Tibial artery (tissue), 4 donors: Measurements from ENCODE around the gene CREB3L2.
"Not testable (repeated sequence)": the region's sequence is repeated elsewhere in the genome, so short reads cannot be mapped to it uniquely, and the experiment has no call there.

ENCODE experiments used
- DNase-seq, 2 donors: peaks; one replicate each; pipeline ENCODE4 v3.0.0-alpha.2; 2019
- H3K27ac ChIP-seq, 2 donors: fragments of 200-600 bp; sonication (generic) in 1 of 2; 1 replicate in 1 of 2; 2 replicates in 1 of 2; pipeline ENCODE4 v1.5.1; 2018 to 2019; ENCODE audit warnings: mild to moderate bottlenecking in 1 of 2
- H3K27me3 ChIP-seq, 2 donors: fragments of 200-600 bp; sonication (generic) in 1 of 2; one replicate each; pipeline versions ENCODE4 v1.5.1 to v1.6.0; 2016 to 2019
- H3K36me3 ChIP-seq, 3 donors: fragments of 200-600 bp; sonication (generic) in 2 of 3; one replicate each; pipeline ENCODE4 v1.5.1; 2016 to 2019; ENCODE audit warnings: mild to moderate bottlenecking in 2 of 3
- H3K4me1 ChIP-seq, 4 donors: fragments of 200-600 bp; sonication (generic) in 2 of 4; 1 replicate in 3 of 4; 2 replicates in 1 of 4; pipeline ENCODE4 v1.5.1; 2016 to 2019
- H3K4me3 ChIP-seq, 2 donors: fragments of 200-600 bp; sonication (generic) in 1 of 2; 1 replicate in 1 of 2; 2 replicates in 1 of 2; pipeline ENCODE4 v1.5.1; 2018 to 2019; ENCODE audit warnings: mild to moderate bottlenecking in 2 of 2
- H3K9me3 ChIP-seq, 3 donors: fragments of 200-600 bp; sonication (generic) in 1 of 3; one replicate each; pipeline ENCODE4 v1.5.1; 2016 to 2019
- intact Hi-C: fragments of 100-400 bp; cut with DNase I; formaldehyde crosslinking; loops from one replicate; pipeline ENCODE4 v1.15.0; 2023; ENCODE audit warnings: low total_unique reads
- TF ChIP-seq, protein P1 (sequence below), 2 experiments: fragments of 200-600 bp in 1 of 2; fragments of 450-650 bp in 1 of 2; IDR thresholded peaks; one replicate each; pipeline ENCODE4 v1.5.1; 2017 to 2019; ENCODE audit warnings: antibody characterized with exemption in 2 of 2, mild to moderate bottlenecking in 1 of 2, moderate library complexity in 1 of 2

CREB3L2 gene

DNA sequence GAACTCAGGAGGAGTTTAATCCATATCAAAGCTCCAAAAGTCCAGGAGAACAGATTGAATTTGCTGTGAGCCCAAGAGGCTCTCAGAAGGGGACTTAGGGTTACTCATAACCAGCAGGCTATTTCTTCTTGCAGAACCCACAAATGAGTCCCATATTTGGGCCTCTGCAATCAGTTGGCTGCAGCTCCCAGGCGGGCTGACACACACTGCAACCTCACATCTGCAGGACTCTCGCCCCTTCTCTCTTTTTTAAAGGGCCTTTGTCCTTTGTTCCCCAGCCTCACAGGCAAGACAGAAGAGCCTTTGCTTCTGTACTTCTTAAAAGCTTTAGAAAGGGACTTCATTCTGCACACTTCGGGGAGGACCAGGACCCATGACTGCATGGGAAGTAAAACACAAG is 26.7 kb downstream of the CREB3L2 start:
- no peaks in the 10 kb centered on the region for H3K27me3 ChIP-seq
- intact Hi-C loops, result no loop called here
- H3K9me3 ChIP-seq, result no peaks in the 10 kb centered on the region
- TF ChIP-seq, protein P1, sequence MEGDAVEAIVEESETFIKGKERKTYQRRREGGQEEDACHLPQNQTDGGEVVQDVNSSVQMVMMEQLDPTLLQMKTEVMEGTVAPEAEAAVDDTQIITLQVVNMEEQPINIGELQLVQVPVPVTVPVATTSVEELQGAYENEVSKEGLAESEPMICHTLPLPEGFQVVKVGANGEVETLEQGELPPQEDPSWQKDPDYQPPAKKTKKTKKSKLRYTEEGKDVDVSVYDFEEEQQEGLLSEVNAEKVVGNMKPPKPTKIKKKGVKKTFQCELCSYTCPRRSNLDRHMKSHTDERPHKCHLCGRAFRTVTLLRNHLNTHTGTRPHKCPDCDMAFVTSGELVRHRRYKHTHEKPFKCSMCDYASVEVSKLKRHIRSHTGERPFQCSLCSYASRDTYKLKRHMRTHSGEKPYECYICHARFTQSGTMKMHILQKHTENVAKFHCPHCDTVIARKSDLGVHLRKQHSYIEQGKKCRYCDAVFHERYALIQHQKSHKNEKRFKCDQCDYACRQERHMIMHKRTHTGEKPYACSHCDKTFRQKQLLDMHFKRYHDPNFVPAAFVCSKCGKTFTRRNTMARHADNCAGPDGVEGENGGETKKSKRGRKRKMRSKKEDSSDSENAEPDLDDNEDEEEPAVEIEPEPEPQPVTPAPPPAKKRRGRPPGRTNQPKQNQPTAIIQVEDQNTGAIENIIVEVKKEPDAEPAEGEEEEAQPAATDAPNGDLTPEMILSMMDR (IDR thresholded peaks at IDR 0.05), result no peak
- H3K4me3 ChIP-seq, result no peak overlapping the region
- H3K27ac ChIP-seq, result peak overlapping the region; percentile 86 to 96
- DNase-seq, result peak; percentile 60 to 83
- H3K36me3 ChIP-seq, result peaks cover 0 to 3% (median 0%) of the 10 kb centered on the region in 3 donors
- peaks cover 0 to 98% (median 67%) of the 10 kb centered on the region in 4 donors for H3K4me1 ChIP-seq

DNA sequence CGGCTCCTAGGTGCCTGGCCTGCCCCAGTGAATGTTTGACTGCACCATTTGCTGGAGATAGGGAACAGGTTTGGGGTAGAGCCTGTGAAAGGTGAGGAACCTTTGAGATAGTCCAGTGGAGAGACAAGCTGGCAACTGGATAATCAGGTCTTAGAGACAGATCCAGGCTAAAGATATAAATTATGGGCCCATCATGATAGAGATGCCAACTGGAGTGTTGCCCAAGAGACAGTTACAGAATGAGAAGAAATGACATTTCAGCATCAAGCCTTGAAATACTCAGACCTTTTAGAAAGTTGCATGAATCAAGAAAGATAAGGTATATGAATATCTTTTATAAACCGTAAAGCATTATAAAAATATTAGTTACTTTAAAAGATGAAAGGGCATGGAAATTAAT is 27.1 kb downstream of the CREB3L2 start:
- Histone ChIP-seq H3K4me1 (peaks cover 0 to 98% (median 67%) of the 10 kb centered on the region in 4 donors), H3K9me3 (no peaks in the 10 kb centered on the region), H3K36me3 (peaks cover 0 to 3% (median 0%) of the 10 kb centered on the region in 3 donors), H3K27ac (peak overlapping the region; percentile 86 to 96), H3K4me3 (no peak overlapping the region), H3K27me3 (no peaks in the 10 kb centered on the region)
- no peak for DNase-seq
- intact Hi-C loops, result no loop called here
- TF ChIP-seq, protein P1 (IDR thresholded peaks at IDR 0.05), result no peak

DNA sequence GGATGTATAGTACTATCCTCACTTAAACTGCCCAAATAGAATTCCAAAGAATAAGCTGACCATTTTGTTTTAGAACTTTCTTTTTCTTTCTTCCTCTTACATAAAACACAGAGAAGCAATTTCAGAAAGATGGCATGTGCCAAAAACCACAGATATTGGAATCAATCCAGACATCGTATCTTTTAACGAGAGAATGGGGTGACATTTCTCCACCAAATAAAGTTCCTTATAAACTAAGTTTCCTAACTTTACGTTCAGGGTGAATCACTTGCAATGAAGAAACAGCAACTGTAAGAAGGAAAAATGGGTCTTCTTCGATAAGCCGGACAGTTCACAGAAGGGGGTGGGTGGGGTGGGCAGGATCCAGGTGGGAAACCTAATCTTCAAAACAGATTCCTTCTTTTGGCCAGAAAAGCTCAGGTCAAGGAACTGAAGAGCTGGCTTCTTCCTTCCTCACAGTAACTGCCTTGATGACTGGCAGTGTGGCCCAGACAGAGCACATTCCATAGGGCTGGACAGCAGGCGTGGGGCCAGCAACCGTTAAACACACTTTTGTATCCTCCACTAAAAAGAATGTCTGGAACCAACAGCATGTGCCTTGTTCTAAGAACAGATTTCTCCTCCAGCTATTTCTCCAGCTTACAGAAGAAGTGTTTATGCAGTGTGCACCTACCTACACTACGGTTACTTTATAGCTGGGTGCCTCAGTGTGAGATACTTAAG is 31.5 kb downstream of the CREB3L2 start:
- TF ChIP-seq, protein P1 (IDR thresholded peaks at IDR 0.05), result no peak
- Histone ChIP-seq H3K27me3 (no peaks in the 10 kb centered on the region), H3K4me3 (peak overlapping the region in 1 of 2 donors; percentile 4), H3K4me1 (peaks cover 0 to 96% (median 67%) of the 10 kb centered on the region in 4 donors), H3K36me3 (no peaks in the 10 kb centered on the region), H3K27ac (peak overlapping the region; percentile 79 to 96), H3K9me3 (no peaks in the 10 kb centered on the region)
- DNase-seq, result peak in 1 of 2 donors; percentile 83
- intact Hi-C loops, result no loop called here

DNA sequence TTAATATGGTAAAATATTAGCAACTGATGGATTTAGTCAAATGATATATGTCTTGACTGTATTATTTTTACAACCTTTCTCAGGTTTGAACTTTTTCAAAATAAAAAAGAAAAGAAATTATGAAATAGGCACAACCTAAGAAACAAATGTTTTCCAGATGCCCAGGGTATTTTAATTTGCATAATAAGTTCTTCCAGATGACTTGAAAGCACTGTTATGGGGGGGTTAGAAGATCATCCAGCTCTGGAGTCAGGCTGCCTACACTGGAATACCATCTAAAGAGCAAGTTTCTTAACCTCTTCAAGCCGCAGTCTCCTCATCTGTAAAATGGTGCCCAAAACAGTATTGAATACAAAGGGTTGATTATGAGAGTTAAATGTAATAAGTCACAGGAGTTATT is 32.1 kb downstream of the CREB3L2 start:
- no peaks in the 10 kb centered on the region for H3K9me3 ChIP-seq
- peak overlapping the region in 1 of 2 donors; percentile 4 for H3K4me3 ChIP-seq
- TF ChIP-seq, protein P1 (IDR thresholded peaks at IDR 0.05), result no peak
- peak overlapping the region; percentile 79 to 96 for H3K27ac ChIP-seq
- no peaks in the 10 kb centered on the region for H3K36me3 ChIP-seq
- intact Hi-C loops, result no loop called here
- no peaks in the 10 kb centered on the region for H3K27me3 ChIP-seq
- H3K4me1 ChIP-seq, result peaks cover 0 to 96% (median 62%) of the 10 kb centered on the region in 4 donors
- no peak for DNase-seq

DNA sequence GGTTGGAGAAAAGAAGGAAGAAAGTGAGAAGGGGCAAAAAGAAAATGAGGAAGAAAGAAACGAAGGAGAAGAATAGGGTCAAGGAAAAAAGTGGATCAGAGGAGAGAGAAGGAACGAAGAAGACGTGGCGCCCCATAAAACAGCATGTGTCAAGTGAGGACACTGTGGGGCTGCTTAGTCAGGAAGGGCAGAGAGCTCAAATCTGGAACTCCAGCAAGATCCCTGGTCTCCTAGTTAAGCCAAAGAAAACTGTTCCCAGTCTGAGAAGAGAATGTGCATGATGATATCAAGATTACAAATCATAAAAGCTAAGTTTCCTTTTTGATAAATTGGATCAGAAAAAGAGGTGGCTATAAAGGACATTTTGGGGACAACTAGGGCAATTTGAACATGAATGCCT is 33.0 kb downstream of the CREB3L2 start:
- DNase-seq, result peak in 1 of 2 donors; percentile 82
- Histone ChIP-seq H3K27ac (peak overlapping the region; percentile 79 to 96), H3K4me3 (peak overlapping the region in 1 of 2 donors; percentile 6), H3K27me3 (no peaks in the 10 kb centered on the region), H3K9me3 (no peaks in the 10 kb centered on the region), H3K4me1 (peaks cover 0 to 96% (median 59%) of the 10 kb centered on the region in 4 donors), H3K36me3 (no peaks in the 10 kb centered on the region)
- intact Hi-C loops, result no loop called here
- TF ChIP-seq, protein P1 (IDR thresholded peaks at IDR 0.05), result no peak

DNA sequence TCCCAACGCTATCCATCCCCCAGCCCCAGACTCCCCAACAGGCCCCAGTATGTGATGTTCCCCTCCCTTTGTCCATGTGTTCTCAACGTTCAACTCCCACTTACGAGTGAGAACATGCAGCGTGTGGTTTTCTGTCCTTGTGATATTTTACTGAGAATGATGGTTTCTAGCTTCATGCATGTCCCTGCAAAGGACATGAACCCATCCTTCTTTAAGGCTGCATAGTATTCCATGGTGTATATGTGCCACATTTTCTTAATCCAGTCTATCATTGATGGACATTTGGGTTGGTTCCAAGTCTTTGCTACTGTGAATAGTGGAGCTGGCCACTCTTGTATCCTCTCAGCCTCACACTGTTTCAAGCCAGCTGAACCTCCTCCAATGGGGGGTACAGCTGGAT is 33.5 kb downstream of the CREB3L2 start:
- Histone ChIP-seq H3K4me1 (peaks cover 0 to 96% (median 59%) of the 10 kb centered on the region in 4 donors), H3K27ac (peak overlapping the region; percentile 79 to 96)
- H3K9me3 ChIP-seq, intact Hi-C loops, H3K4me3 ChIP-seq, H3K36me3 ChIP-seq, H3K27me3 ChIP-seq, DNase-seq: not testable (repeated sequence)
